ENCODE results near the gene COPS7B. TPM values are rescaled to one million over a fixed set of nuclear protein-coding genes. Genes with fewer than 3 reads are reported as not detected.

The COPS7B gene
- total and polyA plus RNA-seq, 10 donors, result 18.2 to 55.1 (median 32.9) TPM

DNA sequence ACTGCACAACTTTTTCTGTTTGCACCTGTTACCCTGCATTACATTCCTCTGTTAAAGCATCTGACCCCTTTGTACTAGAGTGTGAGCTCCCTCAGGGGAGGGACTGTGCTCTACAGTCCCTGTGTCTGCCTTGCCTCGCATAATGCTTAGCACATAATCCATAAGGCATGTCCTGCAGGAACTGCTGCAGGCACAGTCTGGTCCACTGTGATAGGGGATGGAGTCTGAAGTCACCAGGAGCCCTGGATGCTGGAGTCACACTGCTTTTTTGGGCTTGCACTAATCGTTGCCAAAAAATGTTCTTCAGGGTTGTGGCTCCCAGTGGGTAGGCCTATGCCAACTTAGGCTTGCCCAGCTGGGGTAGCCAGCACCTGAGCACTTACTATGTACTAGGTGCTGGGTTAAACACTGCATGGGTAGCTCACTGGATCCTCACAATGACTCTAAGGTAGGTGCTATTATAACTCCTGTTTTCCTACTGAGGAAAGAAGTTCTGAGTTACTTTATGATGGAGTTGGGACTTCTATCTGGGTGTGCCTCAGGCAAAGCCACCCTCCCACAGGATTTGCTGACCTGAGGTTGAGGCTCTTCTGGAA lies 33.3 kb downstream of the COPS7B start:
- Histone ChIP-seq H3K27ac (no peak overlapping the region), H3K4me1 (no peaks in the 10 kb centered on the region), H3K9me3 (peaks cover 0 to 13% (median 6%) of the 10 kb centered on the region in 8 donors), H3K4me3 (no peak overlapping the region), H3K27me3 (replicated peaks in 1 of 7) (no peaks in the 10 kb centered on the region), H3K36me3 (peaks cover 0 to 6% (median 0%) of the 10 kb centered on the region in 6 donors)
- TF ChIP-seq CTCF (IDR thresholded peaks at IDR 0.05 in 8 of 11, conservative IDR thresholded peaks at IDR 0.05 in 3 of 11) (no peak), POLR2AphosphoS5 (IDR thresholded peaks at IDR 0.05) (no peak), POLR2A (IDR thresholded peaks at IDR 0.05) (no peak)
- WGBS, 5 donors, result 74 to 96% (median 87%) methylated on average over 2 of the region's 2 CpGs
- intact Hi-C loops (cut with DNase I; ENCODE audit: low total_unique reads), result no loop called here
- no peak for DNase-seq

- TF ChIP-seq CTCF (IDR thresholded peaks at IDR 0.05 in 8 of 11, conservative IDR thresholded peaks at IDR 0.05 in 3 of 11) (no peak), POLR2A (IDR thresholded peaks at IDR 0.05) (no peak), POLR2AphosphoS5 (IDR thresholded peaks at IDR 0.05) (no peak)
- H3K36me3 ChIP-seq, result no peaks in the 10 kb centered on the region
- no peak for DNase-seq
- 78 to 84% (median 81%) methylated on average over 12 of the region's 12 CpGs for WGBS, 5 donors
- H3K4me3 ChIP-seq, result no peak overlapping the region
- peaks cover 0 to 6% (median under 1%) of the 10 kb centered on the region in 8 donors for H3K9me3 ChIP-seq
- intact Hi-C loops (cut with DNase I; ENCODE audit: low total_unique reads), result no loop called here
- no peak overlapping the region for H3K27ac ChIP-seq
- no peaks in the 10 kb centered on the region for H3K4me1 ChIP-seq
- no peaks in the 10 kb centered on the region for H3K27me3 ChIP-seq (replicated peaks in 1 of 7)
These were observed 34.6 kb downstream of the COPS7B start for GRCh38 chr2:231820786-231821303.

GRCh38 chr2:231821908-231822307 lies 35.7 kb downstream of the COPS7B start:
- WGBS, 5 donors, result 57 to 63% (median 57%) methylated on average over 3 of the region's 3 CpGs
- H3K36me3 ChIP-seq, result no peaks in the 10 kb centered on the region
- TF ChIP-seq POLR2A (IDR thresholded peaks at IDR 0.05), result no peak
- no peak for TF ChIP-seq POLR2AphosphoS5 (IDR thresholded peaks at IDR 0.05)
- TF ChIP-seq CTCF (IDR thresholded peaks at IDR 0.05 in 8 of 11, conservative IDR thresholded peaks at IDR 0.05 in 3 of 11), result no peak
- H3K27ac ChIP-seq, result no peak overlapping the region
- intact Hi-C loops (cut with DNase I; ENCODE audit: low total_unique reads), result no loop called here
- H3K4me1 ChIP-seq, result no peaks in the 10 kb centered on the region
- DNase-seq, result no peak
- peaks cover 0 to 6% (median 0%) of the 10 kb centered on the region in 8 donors for H3K9me3 ChIP-seq
- H3K4me3 ChIP-seq, result no peak overlapping the region
- no peaks in the 10 kb centered on the region for H3K27me3 ChIP-seq (replicated peaks in 1 of 7)

- Histone ChIP-seq H3K4me3 (no peak overlapping the region), H3K9me3 (no peaks in the 10 kb centered on the region), H3K27ac (no peak overlapping the region), H3K36me3 (no peaks in the 10 kb centered on the region), H3K27me3 (replicated peaks in 1 of 7) (peaks cover 0 to 9% (median 0%) of the 10 kb centered on the region in 7 donors), H3K4me1 (peaks cover 0 to 3% (median 0%) of the 10 kb centered on the region in 6 donors)
- no peak for DNase-seq
- intact Hi-C loops (cut with DNase I; ENCODE audit: low total_unique reads), result no loop called here
- TF ChIP-seq POLR2AphosphoS5 (IDR thresholded peaks at IDR 0.05) (no peak), CTCF (IDR thresholded peaks at IDR 0.05 in 8 of 11, conservative IDR thresholded peaks at IDR 0.05 in 3 of 11) (no peak), POLR2A (IDR thresholded peaks at IDR 0.05) (no peak)
- 82 to 92% (median 85%) methylated on average over 10 of the region's 10 CpGs for WGBS, 5 donors
These were observed 66.9 kb downstream of the COPS7B start for GRCh38 chr2:231853105-231853504.

Measured in spleen (tissue), 11 donors.